Testis (tissue), 3 donors: ENCODE measurements around the gene NKX2-3. TPM values are rescaled to one million over a fixed set of nuclear protein-coding genes. Genes with fewer than 3 reads are reported as not detected.

ENCODE experiments used
- DNase-seq: peaks from one replicate; pipeline ENCODE4 v3.0.0-alpha.2; 2019
- H3K27ac ChIP-seq, 2 donors: fragments of 200-600 bp; sonication (generic); one replicate each; pipeline ENCODE4 v1.5.1; 2019
- H3K27me3 ChIP-seq: fragments of 200-600 bp; sonication (generic); one replicate; pipeline ENCODE4 v1.5.1; 2019
- H3K36me3 ChIP-seq: fragments of 200-600 bp; sonication (generic); one replicate; pipeline ENCODE4 v1.5.1; 2017; ENCODE audit warnings: low read depth; ENCODE audit errors: missing control alignments
- H3K4me1 ChIP-seq: fragments of 200-600 bp; sonication (generic); one replicate; pipeline ENCODE4 v1.5.1; 2019
- H3K4me3 ChIP-seq, 2 donors: fragments of 200-600 bp; sonication (generic); one replicate each; pipeline ENCODE4 v1.5.1; 2017 to 2019
- H3K9me3 ChIP-seq: fragments of 200-600 bp; sonication (generic); one replicate; pipeline ENCODE4 v1.5.1; 2017
- CTCF ChIP-seq, 3 experiments: fragments of 450-650 bp in 2 of 3; fragments of 200-600 bp in 1 of 3; sonication (generic) in 1 of 3; IDR thresholded peaks; one replicate each; pipeline ENCODE4 v1.5.1; 2016 to 2019; ENCODE audit warnings: antibody characterized with exemption in 3 of 3, mild to moderate bottlenecking in 2 of 3, moderate library complexity in 1 of 3
- POLR2A ChIP-seq: fragments of 450-650 bp; IDR thresholded peaks from one replicate; pipeline ENCODE4 v1.6.1; 2017; ENCODE audit warnings: antibody characterized with exemption, mild to moderate bottlenecking, moderate library complexity
- WGBS, 2 donors: methylation state at CpG; one replicate each; pipeline ENCODE4 v1.1.5; 2018; 5-methylcytosine and 5-hydroxymethylcytosine counted together
- intact Hi-C: fragments of 100-400 bp; cut with DNase I; formaldehyde crosslinking; loops from one replicate; pipeline ENCODE4 v1.15.1; 2023; ENCODE audit warnings: low total_unique reads
- polyA plus RNA-seq: library from polyadenylated mRNA; stranded (reverse); fragments of 350-450 nt; fragmentation: Illumina TruSeq; extraction: RNeasy Lipid Tissue Mini Kit (QIAGEN cat#74804); gene quantifications from one replicate; pipeline ENCODE4 v1.2.3, GENCODE V29; 2014; ENCODE audit warnings: low read depth, low replicate concordance; ENCODE audit not compliant: insufficient read depth
- total RNA-seq, 2 donors: library from RNA; depleted of rRNA; stranded (reverse); fragments of >200 nt; gene quantifications; one replicate each; pipeline ENCODE4 v1.2.3, GENCODE V29; 2016

The NKX2-3 gene
- total and polyA plus RNA-seq, 3 donors from 2014 or later: 0.16 to 0.24 (median 0.19) TPM

- Histone ChIP-seq H3K36me3 (no peaks in the 10 kb centered on the region), H3K27ac (no peak overlapping the region), H3K9me3 (no peaks in the 10 kb centered on the region), H3K27me3 (no peaks in the 10 kb centered on the region), H3K4me1 (no peaks in the 10 kb centered on the region), H3K4me3 (no peak overlapping the region)
- 54 to 62% methylated on average over 5 to 6 of the region's 6 CpGs for WGBS, 2 donors
- intact Hi-C loops: no loop called here
- TF ChIP-seq CTCF (IDR thresholded peaks at IDR 0.05) (no peak), POLR2A (no peak)
- DNase-seq: no peak
Measured at GRCh38 chr10:99497343-99498025, 35.3 kb upstream of the NKX2-3 start.

GRCh38 chr10:99506416-99506815, 26.3 kb upstream of the NKX2-3 start:
- Histone ChIP-seq H3K4me3 (no peak overlapping the region), H3K27me3 (no peaks in the 10 kb centered on the region), H3K27ac (no peak overlapping the region), H3K4me1 (no peaks in the 10 kb centered on the region), H3K9me3 (no peaks in the 10 kb centered on the region), H3K36me3 (no peaks in the 10 kb centered on the region)
- TF ChIP-seq CTCF (IDR thresholded peaks at IDR 0.05) (no peak), POLR2A (no peak)
- intact Hi-C loops: no loop called here
- DNase-seq: no peak
- 55 to 72% methylated on average over 1 of the region's 1 CpG for WGBS, 2 donors

DNA sequence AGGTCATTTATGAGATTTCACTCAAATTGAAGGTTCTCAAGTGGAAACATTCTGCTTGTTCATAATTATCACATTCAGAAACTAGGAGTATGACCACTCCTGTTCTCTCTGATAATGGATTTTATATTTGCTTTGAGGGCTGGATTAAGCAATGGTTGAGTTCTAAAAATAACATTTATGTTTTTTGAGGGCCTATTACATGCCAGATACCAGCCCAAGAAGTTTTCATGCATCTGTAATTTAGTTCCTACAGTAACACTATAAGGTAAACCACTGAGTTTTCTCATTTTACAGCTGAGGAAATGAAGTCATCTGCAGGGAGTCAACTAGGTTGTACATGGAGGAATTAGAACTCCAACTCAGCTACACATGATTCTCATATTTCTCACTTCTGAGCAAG, 25.5 kb upstream of the NKX2-3 start:
- TF ChIP-seq CTCF (IDR thresholded peaks at IDR 0.05): no peak
- no peak for TF ChIP-seq POLR2A
- Histone ChIP-seq H3K27me3 (no peaks in the 10 kb centered on the region), H3K4me3 (no peak overlapping the region), H3K27ac (no peak overlapping the region), H3K36me3 (no peaks in the 10 kb centered on the region), H3K9me3 (no peaks in the 10 kb centered on the region), H3K4me1 (no peaks in the 10 kb centered on the region)
- intact Hi-C loops: no loop called here
- no peak for DNase-seq

- intact Hi-C loops: no loop called here
- H3K36me3 ChIP-seq: no peaks in the 10 kb centered on the region
- H3K4me3 ChIP-seq: no peak overlapping the region
- H3K27ac ChIP-seq: no peak overlapping the region
- DNase-seq: no peak
- H3K27me3 ChIP-seq: no peaks in the 10 kb centered on the region
- no peaks in the 10 kb centered on the region for H3K4me1 ChIP-seq
- TF ChIP-seq CTCF (IDR thresholded peaks at IDR 0.05): no peak
- TF ChIP-seq POLR2A: no peak
- no peaks in the 10 kb centered on the region for H3K9me3 ChIP-seq
Measured at GRCh38 chr10:99513061-99513460, 19.7 kb upstream of the NKX2-3 start.

GRCh38 chr10:99519690-99520039, 13.1 kb upstream of the NKX2-3 start:
- Histone ChIP-seq H3K27ac (no peak overlapping the region), H3K36me3 (no peaks in the 10 kb centered on the region), H3K4me3 (no peak overlapping the region), H3K27me3 (no peaks in the 10 kb centered on the region), H3K4me1 (no peaks in the 10 kb centered on the region), H3K9me3 (no peaks in the 10 kb centered on the region)
- intact Hi-C loops: no loop called here
- no peak for DNase-seq
- 5 to 7% methylated on average over 7 of the region's 7 CpGs for WGBS, 2 donors
- TF ChIP-seq CTCF (IDR thresholded peaks at IDR 0.05) (no peak), POLR2A (no peak)
